Parathyroid adenoma (tissue), 2 donors: Measurements from ENCODE around the gene KLHL40.

Experiments
- H2AFZ ChIP-seq: fragments of 300-600 bp; sonication (generic); one replicate; pipeline ENCODE4 v1.7.0; 2017; ENCODE audit warnings: antibody characterized with exemption, mild to moderate bottlenecking
- H3K27ac ChIP-seq: fragments of 300-600 bp; sonication (generic); one replicate; pipeline ENCODE4 v1.7.0; 2017
- H3K27me3 ChIP-seq: fragments of 300-600 bp; sonication (generic); one replicate; pipeline ENCODE4 v1.7.0; 2017; ENCODE audit warnings: low read length; ENCODE audit not compliant: control insufficient read depth, insufficient read depth
- H3K36me3 ChIP-seq: fragments of 300-600 bp; sonication (generic); one replicate; pipeline ENCODE4 v1.7.0; 2017; ENCODE audit warnings: low read length; ENCODE audit not compliant: control insufficient read depth, insufficient read depth
- H3K4me1 ChIP-seq: fragments of 300-600 bp; sonication (generic); one replicate; pipeline ENCODE4 v1.7.0; 2017; ENCODE audit warnings: control low read depth
- H3K4me2 ChIP-seq: fragments of 300-600 bp; sonication (generic); one replicate; pipeline ENCODE4 v1.7.0; 2017; ENCODE audit warnings: low read length
- H3K4me3 ChIP-seq: fragments of 300-600 bp; sonication (generic); one replicate; pipeline ENCODE4 v1.7.0; 2017; ENCODE audit warnings: low read depth, low read length
- H3K79me2 ChIP-seq: fragments of 300-600 bp; sonication (generic); one replicate; pipeline ENCODE4 v1.7.0; 2017; ENCODE audit warnings: control low read depth
- H3K9ac ChIP-seq: fragments of 300-600 bp; sonication (generic); one replicate; pipeline ENCODE4 v1.7.0; 2017; ENCODE audit warnings: mild to moderate bottlenecking
- H3K9me3 ChIP-seq: fragments of 300-600 bp; sonication (generic); one replicate; pipeline ENCODE4 v1.7.0; 2017; ENCODE audit warnings: low read length; ENCODE audit not compliant: control insufficient read depth
- CTCF ChIP-seq: fragments of 300-600 bp; sonication (generic); IDR thresholded peaks from one replicate; pipeline ENCODE4 v1.7.0; 2017; ENCODE audit warnings: antibody characterized with exemption, mild to moderate bottlenecking
- donor health status: primary hyperparathyroidism.

The KLHL40 gene

GRCh38 chr3:42678447-42678846 is 6.9 kb upstream of the KLHL40 start:
- TF ChIP-seq CTCF = no peak
- no peaks in the 10 kb centered on the region for H3K9me3 ChIP-seq
- H3K4me1 ChIP-seq = no peaks in the 10 kb centered on the region

GRCh38 chr3:42680271-42680670 is 5.1 kb upstream of the KLHL40 start:
- no peaks in the 10 kb centered on the region for H3K36me3 ChIP-seq
- H2AFZ ChIP-seq = no peak overlapping the region
- TF ChIP-seq CTCF = no peak
- no peaks in the 10 kb centered on the region for H3K9me3 ChIP-seq
- no peak overlapping the region for H3K4me3 ChIP-seq
- no peaks in the 10 kb centered on the region for H3K27me3 ChIP-seq
- H3K27ac ChIP-seq = no peak overlapping the region
- no peaks in the 10 kb centered on the region for H3K4me1 ChIP-seq
- H3K4me2 ChIP-seq = no peak overlapping the region
- H3K9ac ChIP-seq = no peak overlapping the region
- H3K79me2 ChIP-seq = no peaks in the 10 kb centered on the region

More at GRCh38 chr3:42678447-42678846, 6.9 kb upstream of the KLHL40 start:
- H3K4me3 ChIP-seq = no peak overlapping the region
- H3K27me3 ChIP-seq = no peaks in the 10 kb centered on the region
- no peak overlapping the region for H3K27ac ChIP-seq
- no peaks in the 10 kb centered on the region for H3K36me3 ChIP-seq
- no peak overlapping the region for H2AFZ ChIP-seq
- no peak overlapping the region for H3K9ac ChIP-seq
- no peak overlapping the region for H3K4me2 ChIP-seq
- no peaks in the 10 kb centered on the region for H3K79me2 ChIP-seq

- Histone ChIP-seq H2AFZ (no peak overlapping the region), H3K4me2 (no peak overlapping the region), H3K9ac (no peak overlapping the region), H3K36me3 (no peaks in the 10 kb centered on the region), H3K4me1 (peaks cover under 1% of the 10 kb centered on the region), H3K9me3 (no peaks in the 10 kb centered on the region), H3K27ac (no peak overlapping the region), H3K4me3 (no peak overlapping the region), H3K27me3 (no peaks in the 10 kb centered on the region), H3K79me2 (no peaks in the 10 kb centered on the region)
- no peak for TF ChIP-seq CTCF
Observed at GRCh38 chr3:42680806-42681205, 4.5 kb upstream of the KLHL40 start.

GRCh38 chr3:42681361-42682038 is 3.8 kb upstream of the KLHL40 start:
- Histone ChIP-seq H3K4me1 (peaks cover 4% of the 10 kb centered on the region), H3K27ac (no peak overlapping the region), H3K9me3 (no peaks in the 10 kb centered on the region), H3K79me2 (no peaks in the 10 kb centered on the region), H3K4me3 (no peak overlapping the region), H3K36me3 (no peaks in the 10 kb centered on the region), H3K4me2 (no peak overlapping the region), H3K27me3 (no peaks in the 10 kb centered on the region), H3K9ac (no peak overlapping the region), H2AFZ (no peak overlapping the region)
- no peak for TF ChIP-seq CTCF
